Sigmoid colon (tissue), 7 donors: ENCODE results near the gene GPR108. TPM values are rescaled to one million over a fixed set of nuclear protein-coding genes. Genes with fewer than 3 reads are reported as not detected.

Source experiments
- DNase-seq: peaks from one replicate; pipeline ENCODE4 v3.0.0-alpha.2; 2019
- H3K27ac ChIP-seq, 4 donors: fragments of 200-600 bp; sonication (generic); one replicate each; pipeline ENCODE4 v1.5.1; 2016 to 2019; ENCODE audit warnings: mild to moderate bottlenecking in 1 of 4
- H3K27me3 ChIP-seq, 3 donors: fragments of 200-600 bp; sonication (generic); one replicate each; pipeline ENCODE4 v1.5.1; 2019; ENCODE audit warnings: mild to moderate bottlenecking in 1 of 3
- H3K36me3 ChIP-seq, 4 donors: fragments of 200-600 bp; sonication (generic); one replicate each; pipeline ENCODE4 v1.5.1; 2016 to 2019
- H3K4me1 ChIP-seq, 4 donors: fragments of 200-600 bp; sonication (generic); one replicate each; pipeline ENCODE4 v1.5.1; 2017 to 2019
- H3K4me3 ChIP-seq, 4 donors: fragments of 200-600 bp; sonication (generic); one replicate each; pipeline ENCODE4 v1.5.1; 2017 to 2019; ENCODE audit warnings: mild to moderate bottlenecking in 2 of 4, moderate library complexity in 1 of 4
- H3K9me3 ChIP-seq, 4 donors: fragments of 200-600 bp in 3 of 4; sonication (generic) in 3 of 4; one replicate each; pipeline versions ENCODE4 v1.5.1 to v1.6.1; 2013 to 2019
- CTCF ChIP-seq, 4 experiments: fragments of 450-650 bp in 3 of 4; fragments of 200-600 bp in 1 of 4; IDR thresholded peaks; one replicate each; pipeline ENCODE4 v1.5.1; 2016 to 2019; ENCODE audit warnings: antibody characterized with exemption in 4 of 4, mild to moderate bottlenecking in 3 of 4, moderate library complexity in 2 of 4
- EP300 ChIP-seq, 4 donors: sonication (generic); formaldehyde crosslinking; IDR thresholded peaks; one replicate each; pipeline ENCODE4 v1.6.1; 2017; ENCODE audit warnings: antibody characterized with exemption in 4 of 4
- POLR2A ChIP-seq, 2 donors: fragments of 450-650 bp; IDR thresholded peaks; one replicate each; pipeline ENCODE4 v1.6.1; 2016; ENCODE audit warnings: antibody characterized with exemption in 2 of 2, mild to moderate bottlenecking in 2 of 2, moderate library complexity in 2 of 2
- POLR2AphosphoS5 ChIP-seq, 4 donors: sonication (generic); formaldehyde crosslinking; IDR thresholded peaks; one replicate each; pipeline ENCODE4 v1.6.1; 2017; ENCODE audit warnings: antibody characterized with exemption in 4 of 4
- WGBS, 2 donors: extraction: QIAGEN DNeasy Blood & Tissue Kit; methylation state at CpG; one replicate each; pipeline ENCODE4 v1.1.7; 2013; 5-methylcytosine and 5-hydroxymethylcytosine counted together
- intact Hi-C: fragments of 100-400 bp; cut with DNase I; formaldehyde crosslinking; loops from one replicate; pipeline ENCODE4 v1.15.1; 2023
- polyA plus RNA-seq, 3 donors: library from polyadenylated mRNA; stranded (reverse); fragments of 200-250 nt; gene quantifications; one replicate each; pipeline ENCODE4 v1.2.3, GENCODE V29; 2013
- total RNA-seq, 4 donors: library from RNA; depleted of rRNA; stranded (reverse); fragments of >200 nt; gene quantifications; one replicate each; pipeline ENCODE4 v1.1.0, GENCODE V29; 2016
- donor health status: healthy with polysubstance abuse.
- donor health status: Bipolar disorder and iron deficiency.
- donor health status: healthy.

The GPR108 gene
- total and polyA plus RNA-seq, 7 donors = 39.0 to 91.1 (median 57.8) TPM

GRCh38 chr19:6736169-6736916 is 1.0 kb downstream of the GPR108 start:
- Histone ChIP-seq H3K36me3 (peaks cover 0 to 30% (median 23%) of the 10 kb centered on the region in 4 donors), H3K4me1 (peaks cover 0 to 52% (median 35%) of the 10 kb centered on the region in 4 donors), H3K4me3 (peak overlapping the region; percentile 54 to 92 (median 81)), H3K27ac (peak overlapping the region; percentile 93 to 97 (median 96)), H3K9me3 (no peaks in the 10 kb centered on the region), H3K27me3 (no peaks in the 10 kb centered on the region)
- 16 to 24% methylated on average over 25 of the region's 25 CpGs for WGBS, 2 donors
- intact Hi-C loops = loop anchor here (2.0 to 10.0 kb wide), 7 partner anchors 104 to 1188 kb away; partner anchors contain the start of genes CTXN1, PNPLA6, SNAPC2 and TNFSF9
- TF ChIP-seq CTCF (IDR thresholded peaks at IDR 0.05) (peak in 3 of 4 experiments; percentile 60 to 74 (median 62)), POLR2A (IDR thresholded peaks at IDR 0.05) (no peak), EP300 (IDR thresholded peaks at IDR 0.05) (no peak), POLR2AphosphoS5 (IDR thresholded peaks at IDR 0.05) (peak; percentile 28 to 68 (median 59))
- peak; percentile 93 for DNase-seq

- Histone ChIP-seq H3K4me3 (no peak overlapping the region), H3K4me1 (peaks cover 0 to 44% (median 30%) of the 10 kb centered on the region in 4 donors), H3K9me3 (no peaks in the 10 kb centered on the region), H3K36me3 (peaks cover 0 to 36% (median 30%) of the 10 kb centered on the region in 4 donors), H3K27me3 (no peaks in the 10 kb centered on the region), H3K27ac (peak overlapping the region; percentile 93 to 97 (median 96))
- intact Hi-C loops = loop anchor here (5.0 to 10.0 kb wide), 5 partner anchors 103 to 1189 kb away; partner anchors contain the start of genes CTXN1, PNPLA6, SNAPC2 and TNFSF9
- no peak for TF ChIP-seq EP300 (IDR thresholded peaks at IDR 0.05)
- no peak for TF ChIP-seq POLR2AphosphoS5 (IDR thresholded peaks at IDR 0.05)
- no peak for TF ChIP-seq POLR2A (IDR thresholded peaks at IDR 0.05)
- TF ChIP-seq CTCF (IDR thresholded peaks at IDR 0.05) = no peak
- DNase-seq = no peak
- WGBS, 2 donors = 79 to 82% methylated on average over 15 of the region's 15 CpGs
Measured at GRCh38 chr19:6735181-6735911, 2.0 kb downstream of the GPR108 start.

GRCh38 chr19:6734096-6734696 is 3.2 kb downstream of the GPR108 start:
- peaks cover 0 to 41% (median 30%) of the 10 kb centered on the region in 4 donors for H3K36me3 ChIP-seq
- intact Hi-C loops = loop anchor here (10.0 kb wide), 3 partner anchors 331 to 1191 kb away; partner anchors contain the start of genes CTXN1, PNPLA6, SNAPC2 and ZNF557
- TF ChIP-seq EP300 (IDR thresholded peaks at IDR 0.05) = no peak
- TF ChIP-seq CTCF (IDR thresholded peaks at IDR 0.05) = no peak
- no peak for TF ChIP-seq POLR2AphosphoS5 (IDR thresholded peaks at IDR 0.05)
- TF ChIP-seq POLR2A (IDR thresholded peaks at IDR 0.05) = no peak
- H3K9me3 ChIP-seq = no peaks in the 10 kb centered on the region
- peaks cover 0 to 41% (median 30%) of the 10 kb centered on the region in 4 donors for H3K4me1 ChIP-seq
- WGBS, 2 donors = 78 to 85% methylated on average over 20 of the region's 20 CpGs
- H3K27ac ChIP-seq = no peak overlapping the region
- H3K27me3 ChIP-seq = no peaks in the 10 kb centered on the region
- no peak overlapping the region for H3K4me3 ChIP-seq
- no peak for DNase-seq

DNA sequence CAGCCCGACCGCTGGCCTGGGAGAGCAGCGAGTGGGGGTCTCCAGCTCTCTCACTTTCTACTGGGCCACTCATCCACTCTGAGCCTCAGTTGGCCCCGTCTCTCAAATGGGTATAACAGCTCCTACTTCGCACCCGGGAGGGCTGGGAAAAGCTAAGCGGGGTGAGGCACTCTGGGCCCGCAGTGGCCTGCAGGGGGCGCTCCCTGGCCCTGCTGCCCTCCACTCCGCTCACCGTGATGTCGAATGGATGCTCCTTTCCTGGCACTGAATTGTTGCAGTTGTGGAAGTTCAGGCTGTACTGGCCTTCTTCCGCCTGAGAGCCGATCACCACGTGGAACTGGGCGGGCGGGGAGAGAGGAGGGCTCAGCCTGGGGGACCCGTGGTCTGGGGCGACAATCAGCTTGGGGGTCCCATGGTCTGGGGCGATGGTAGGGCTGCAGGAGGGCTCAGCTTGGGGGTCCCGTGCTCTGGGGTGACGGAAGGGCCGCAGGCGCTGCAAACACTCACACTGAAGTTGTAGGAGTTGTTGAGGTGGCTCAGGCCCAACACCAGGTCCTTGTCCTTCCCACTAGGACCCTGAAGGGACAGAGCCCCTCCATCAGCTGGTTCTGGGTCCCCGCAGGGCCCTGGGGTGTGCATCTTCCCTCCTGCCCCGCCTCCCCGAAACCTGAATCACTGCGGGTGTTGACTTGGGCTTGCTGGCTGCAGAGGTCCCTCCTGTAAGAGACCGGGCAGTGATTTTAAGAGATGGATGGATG is 3.9 kb downstream of the GPR108 start:
- no peaks in the 10 kb centered on the region for H3K27me3 ChIP-seq
- TF ChIP-seq POLR2AphosphoS5 (IDR thresholded peaks at IDR 0.05) (no peak), CTCF (IDR thresholded peaks at IDR 0.05) (peak in 1 of 4 experiments; percentile 33)
- no peak overlapping the region for H3K27ac ChIP-seq
- 95% methylated on average over 29 of the region's 29 CpGs for WGBS, 2 donors
- H3K4me3 ChIP-seq = no peak overlapping the region
- peak; percentile 50 for DNase-seq
- H3K9me3 ChIP-seq = no peaks in the 10 kb centered on the region
- intact Hi-C loops = loop anchor here (10.0 kb wide), 3 partner anchors 331 to 1191 kb away; partner anchors contain the start of genes CTXN1, PNPLA6, SNAPC2 and ZNF557
- H3K36me3 ChIP-seq = peaks cover 0 to 41% (median 30%) of the 10 kb centered on the region in 4 donors
- peaks cover 0 to 34% (median 23%) of the 10 kb centered on the region in 4 donors for H3K4me1 ChIP-seq
